ENCODE results near the gene PDZRN3.

Gene PDZRN3

DNA sequence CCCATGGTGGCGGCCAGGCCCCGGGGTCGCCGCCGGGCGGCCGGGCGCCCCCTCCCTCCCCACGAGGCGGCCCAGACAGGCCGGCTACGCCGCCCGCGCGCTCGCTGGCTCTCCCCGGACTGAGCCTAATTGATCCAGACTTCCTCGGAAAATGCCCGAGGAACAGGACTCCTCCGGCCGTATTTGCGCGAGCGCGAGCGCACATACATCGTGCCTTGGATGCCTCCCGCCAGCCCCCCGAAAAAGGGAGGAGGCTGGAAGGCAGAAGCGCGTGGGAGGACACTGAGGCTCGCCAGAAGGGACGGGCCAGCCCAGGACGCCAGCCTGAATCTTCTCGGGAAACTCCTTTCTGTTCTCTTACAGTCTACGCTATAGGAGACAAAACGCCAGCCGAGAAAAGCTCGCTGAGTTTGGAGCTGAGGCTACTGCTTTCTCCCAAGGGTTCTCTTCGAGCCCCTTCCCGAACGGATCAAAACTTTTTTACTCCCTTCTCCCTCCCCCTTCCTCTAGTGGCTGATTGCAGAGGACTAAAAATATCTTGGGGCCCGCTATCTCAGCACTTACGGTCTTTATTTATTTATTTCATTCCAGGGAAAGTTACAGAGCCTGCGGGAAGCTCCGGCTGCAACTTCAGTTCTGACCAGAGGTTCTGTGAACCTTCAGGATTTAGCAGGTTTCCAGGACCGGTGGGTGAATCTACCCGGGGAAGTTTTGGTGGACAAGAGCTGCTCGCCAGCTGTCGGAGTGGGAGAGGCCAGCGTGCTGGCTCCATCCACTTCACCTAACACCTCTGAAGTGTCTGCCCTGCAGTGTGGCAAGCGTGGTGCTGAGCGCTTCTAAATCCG lies at the start of gene PDZRN3:
Gene PDZRN3 (minus strand): TSS at position 121 of the 845 bp plus-strand sequence.
- no peak for DNase-seq

GRCh38 chr3:73674280-73674679 lies 49.5 kb upstream of the PDZRN3 start:
- no peak for DNase-seq

GRCh38 chr3:73669260-73669659 lies 44.5 kb upstream of the PDZRN3 start:
- no peak for DNase-seq

DNA sequence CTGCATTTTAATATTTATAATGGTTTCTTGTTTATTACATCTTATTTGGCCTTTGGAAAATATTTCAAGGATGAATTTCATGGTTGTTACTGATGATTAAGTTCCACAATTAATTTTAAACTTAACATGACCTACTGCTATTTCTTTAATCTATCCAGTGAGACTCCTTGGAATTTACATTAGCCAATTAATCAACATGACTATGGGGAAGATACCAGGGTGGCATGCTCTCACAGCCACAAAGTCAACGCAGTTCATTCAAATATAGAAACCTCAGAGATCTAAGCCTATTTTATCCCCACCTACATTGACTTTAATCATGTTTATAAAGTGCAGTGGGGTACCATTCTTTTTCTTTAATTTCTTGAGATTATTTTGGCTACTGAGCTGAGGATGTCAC lies 43.6 kb upstream of the PDZRN3 start:
- DNase-seq = no peak

DNA sequence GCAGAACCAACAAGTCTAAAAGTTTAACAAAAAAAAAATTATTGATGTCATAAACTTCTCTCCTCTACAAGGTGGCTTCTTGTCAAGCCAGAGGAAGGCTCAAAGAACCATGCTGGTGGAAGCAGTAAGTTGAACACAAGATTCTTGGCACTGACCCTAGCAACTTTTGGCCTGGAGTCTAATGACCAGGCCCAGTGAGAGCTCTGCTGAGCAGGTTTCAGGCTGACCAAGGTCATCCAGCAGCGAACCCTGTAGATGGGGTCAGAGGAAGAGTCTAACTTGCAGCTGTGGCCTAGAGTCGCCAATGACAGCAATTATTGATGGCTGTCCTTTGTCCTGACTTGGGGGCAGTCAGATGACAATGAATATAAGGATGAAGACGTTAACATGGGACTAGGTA lies 43.1 kb upstream of the PDZRN3 start:
- DNase-seq = no peak

DNA sequence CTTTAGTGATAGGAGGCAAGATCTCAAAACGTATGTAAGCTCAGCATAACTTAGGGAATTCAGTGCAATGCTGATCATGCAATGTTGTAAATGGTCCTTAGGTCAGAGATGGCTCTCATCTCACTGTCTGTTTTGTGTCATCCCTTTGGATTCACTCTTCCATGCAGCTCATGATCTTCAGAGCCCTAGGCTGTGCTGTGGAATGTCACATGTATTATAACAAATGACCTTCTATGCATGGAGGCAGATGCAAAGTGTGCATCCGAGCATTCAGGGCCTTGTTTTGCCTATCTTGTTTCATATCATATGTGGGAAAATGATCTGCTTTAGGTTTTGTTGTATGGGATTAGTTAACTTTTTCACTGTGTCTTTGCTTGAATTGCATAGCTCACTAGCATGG lies 40.5 kb upstream of the PDZRN3 start:
- DNase-seq = no peak

DNA sequence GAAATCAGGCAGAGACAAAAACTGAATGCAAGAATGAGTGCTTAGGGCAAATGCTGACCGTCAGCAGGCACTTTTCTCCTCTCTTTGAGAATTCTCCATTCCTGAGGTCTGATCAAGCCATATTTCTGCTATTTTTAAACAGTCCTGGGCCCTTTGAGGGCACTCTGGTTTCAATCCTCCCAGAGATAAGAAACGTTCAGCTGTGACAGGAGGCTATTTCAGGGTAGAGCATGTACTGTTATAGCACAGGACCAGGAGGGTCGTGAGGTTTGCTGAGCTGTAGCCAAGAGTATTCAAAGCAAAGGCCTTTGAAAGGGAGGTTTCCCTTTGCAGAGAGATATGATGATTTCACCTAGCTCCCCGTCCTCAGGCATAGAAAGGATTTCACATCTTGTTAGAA lies 39.6 kb upstream of the PDZRN3 start:
- no peak for DNase-seq

DNA sequence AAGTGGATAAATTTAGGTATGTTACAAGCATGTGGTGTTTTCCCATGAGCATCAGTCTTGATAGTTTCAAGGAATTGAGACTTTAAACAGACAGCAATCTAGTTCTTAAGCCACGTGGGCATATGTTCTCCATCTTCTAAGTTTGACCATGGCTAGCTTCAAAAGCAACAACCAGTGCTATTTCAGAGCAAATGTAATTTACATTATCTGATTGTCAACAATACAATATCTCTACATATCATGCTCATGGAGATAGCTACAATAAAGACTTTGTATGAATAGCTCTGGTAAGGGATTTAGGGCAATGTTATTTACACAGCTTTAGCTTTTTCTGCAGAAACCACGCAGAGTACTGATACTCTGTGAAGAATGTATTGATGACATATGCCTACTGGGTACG lies 38.8 kb upstream of the PDZRN3 start:
- DNase-seq = no peak

- DNase-seq = no peak
Observed at GRCh38 chr3:73661265-73661664, 36.5 kb upstream of the PDZRN3 start.

GRCh38 chr3:73658227-73658626 lies 33.5 kb upstream of the PDZRN3 start:
- no peak for DNase-seq

DNA sequence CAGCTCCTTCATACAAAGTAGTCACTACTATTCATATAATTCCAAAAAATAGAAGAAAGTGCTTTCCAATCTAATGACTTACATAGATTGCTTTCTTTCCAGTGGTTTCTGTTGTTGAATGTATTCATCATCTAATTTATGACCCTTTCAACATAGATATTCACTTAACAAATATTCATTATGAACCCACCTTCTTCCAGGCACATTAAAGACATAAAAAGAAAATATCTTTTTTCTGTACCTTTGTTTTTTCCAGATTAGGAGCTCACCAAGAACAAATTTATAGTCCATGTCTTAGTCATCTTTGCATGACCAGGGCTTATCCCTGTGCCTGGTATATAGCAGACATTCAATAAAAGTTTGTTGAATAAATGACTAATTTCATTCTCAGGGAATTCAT lies 32.4 kb upstream of the PDZRN3 start:
- DNase-seq = no peak

GRCh38 chr3:73656241-73656890 lies 31.6 kb upstream of the PDZRN3 start:
- DNase-seq = no peak

GRCh38 chr3:73655197-73655596 lies 30.5 kb upstream of the PDZRN3 start:
- no peak for DNase-seq

DNA sequence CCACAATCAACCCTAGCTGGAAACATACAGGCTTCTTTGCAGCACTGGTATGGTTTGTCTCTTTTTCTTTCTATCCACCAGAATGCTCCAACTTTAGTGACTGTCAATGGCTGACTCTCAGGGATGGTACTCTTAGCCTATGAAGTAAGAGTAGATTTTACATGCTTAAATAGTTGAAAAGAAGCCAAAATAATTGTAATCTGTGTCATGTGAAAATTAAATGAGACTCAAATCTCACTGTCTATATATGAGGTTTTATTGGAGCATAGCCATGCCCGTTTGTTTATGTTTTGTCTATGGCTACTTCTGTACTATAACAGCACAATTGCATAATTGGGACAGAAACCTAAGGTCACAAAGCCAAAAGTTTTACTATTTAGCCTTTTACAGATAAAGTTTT lies 29.1 kb upstream of the PDZRN3 start:
- DNase-seq = no peak

GRCh38 chr3:73653351-73653750 lies 28.6 kb upstream of the PDZRN3 start:
- no peak for DNase-seq

- DNase-seq = no peak
Observed at GRCh38 chr3:73652896-73653295, 28.2 kb upstream of the PDZRN3 start.

GRCh38 chr3:73637042-73637441 lies 12.3 kb upstream of the PDZRN3 start:
- DNase-seq = no peak

DNA sequence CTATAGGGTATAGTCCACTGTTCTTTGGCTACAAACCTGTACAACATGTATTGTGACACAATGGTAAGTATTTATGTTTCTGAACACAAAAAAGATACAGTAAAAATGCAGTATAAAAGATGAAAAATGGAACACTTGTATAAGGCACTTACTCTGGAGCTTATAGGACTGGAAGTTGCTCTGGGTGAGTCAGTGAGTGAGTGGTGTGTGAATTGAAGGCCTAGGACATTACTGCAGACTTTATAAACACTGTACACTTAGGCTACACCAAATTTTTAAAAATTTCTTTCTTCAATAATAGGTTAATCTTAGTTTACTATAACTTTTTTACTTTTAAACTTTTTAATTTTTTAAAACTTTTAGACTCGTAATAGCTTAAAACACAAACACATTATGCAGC lies 10.5 kb upstream of the PDZRN3 start:
- DNase-seq = no peak

DNA sequence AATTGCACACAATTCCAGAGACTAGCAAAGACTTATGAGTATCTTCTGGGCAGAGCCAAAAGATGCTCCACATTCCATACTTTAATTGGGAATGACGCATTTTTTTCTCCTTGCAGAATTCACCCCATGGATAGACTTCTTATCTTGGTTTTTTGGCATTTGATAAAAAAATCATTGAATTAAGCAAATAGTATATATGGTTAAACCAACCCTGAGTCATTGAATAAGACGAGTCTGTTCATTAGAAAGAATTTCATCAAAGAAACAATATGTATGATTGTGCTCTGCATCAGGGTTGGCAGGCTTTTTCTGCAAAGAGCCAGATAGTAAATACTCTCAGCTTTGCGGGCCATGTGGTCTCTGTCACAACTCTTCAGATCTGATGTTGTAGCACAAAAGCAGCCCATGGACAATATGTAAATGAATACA lies 9.2 kb upstream of the PDZRN3 start:
- no peak for DNase-seq

GRCh38 chr3:73633453-73633852 lies 8.7 kb upstream of the PDZRN3 start:
- DNase-seq = no peak

- no peak for DNase-seq
Observed at GRCh38 chr3:73626106-73626505, 1.4 kb upstream of the PDZRN3 start.

- DNase-seq = no peak
Observed at GRCh38 chr3:73624017-73624820, 522 bp downstream of the PDZRN3 start.

DNA sequence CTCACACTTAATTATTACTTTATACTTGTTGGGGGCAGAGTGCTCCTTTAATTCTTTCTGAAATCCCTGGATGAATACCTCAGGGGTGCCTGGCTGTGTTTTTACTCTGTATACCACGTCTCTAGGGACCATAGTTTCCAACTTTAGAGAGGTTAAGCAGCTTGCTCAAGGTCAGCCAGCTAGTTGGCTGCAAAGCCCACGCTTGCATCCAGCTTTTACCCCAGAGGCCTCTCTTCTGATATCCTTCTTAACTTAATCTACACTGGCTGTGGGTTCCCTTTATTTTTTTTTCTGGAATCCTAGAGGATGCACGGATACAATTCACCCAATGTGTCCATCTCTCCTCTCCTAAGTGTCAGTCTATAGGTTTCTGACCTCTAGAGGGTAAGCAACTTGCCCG lies 1.4 kb downstream of the PDZRN3 start:
- no peak for DNase-seq
